Stimulated activated CD4-positive, alpha-beta T cell treated with anti-CD3 and anti-CD28 coated beads, Interleukin-2, amount 100 ng/mL, for 48 hours (primary cell): ENCODE measurements around the gene THADA.
"Not testable (repeated sequence)": the region's sequence is repeated elsewhere in the genome, so short reads cannot be mapped to it uniquely, and the experiment has no call there.

Experiments used
- DNase-seq, 2 donors: peaks; one replicate each; pipeline ENCODE4 v3.0.0-alpha.2; 2020

The THADA gene

DNA sequence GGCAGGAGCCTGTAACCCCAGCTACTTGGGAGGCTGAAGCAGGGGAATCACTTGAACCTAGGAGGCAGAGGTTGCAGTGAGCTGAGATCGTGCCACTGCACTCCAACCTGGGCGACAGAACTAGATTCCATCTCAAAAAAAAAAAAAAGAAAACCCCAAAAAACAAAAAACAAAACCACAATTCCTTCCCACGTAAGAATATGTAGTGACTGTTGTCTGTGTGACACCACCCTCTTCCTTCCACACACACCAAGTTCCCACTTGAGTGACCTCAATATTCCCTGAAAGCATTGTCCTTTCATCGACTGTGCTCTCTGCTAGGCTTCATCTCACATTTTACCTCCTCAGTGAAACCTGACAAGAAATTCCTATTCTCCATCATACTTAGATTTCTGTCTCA is 8.8 kb upstream of the THADA start:
- no peak for DNase-seq

GRCh38 chr2:43600596-43600995 is 4.8 kb upstream of the THADA start:
- not testable (repeated sequence) for DNase-seq

- DNase-seq = no peak
These were observed 963 bp downstream of the THADA start for GRCh38 chr2:43594875-43595274.

DNA sequence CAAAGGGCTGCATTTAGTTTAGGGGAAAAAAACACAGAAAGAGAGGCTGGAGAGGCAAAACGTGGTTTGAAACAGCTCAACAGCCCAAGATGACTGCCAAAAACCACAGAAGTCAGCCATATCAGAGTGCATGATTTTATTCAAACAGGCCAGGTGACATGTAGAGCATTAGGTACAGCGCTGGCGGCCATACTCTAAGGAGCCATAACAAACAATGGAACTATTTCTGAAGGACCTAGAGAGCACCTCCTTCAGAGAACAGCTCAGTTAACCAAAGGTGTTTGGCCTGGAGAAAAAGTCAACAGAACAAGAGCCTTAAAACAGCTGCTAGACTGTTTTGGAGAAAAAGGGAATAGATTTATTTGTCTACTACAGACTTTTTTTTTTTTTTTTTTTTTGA is 2.6 kb downstream of the THADA start:
- DNase-seq = no peak

- no peak for DNase-seq
These were observed 3.4 kb downstream of the THADA start for GRCh38 chr2:43592443-43592842.

- no peak for DNase-seq
These were observed 10.1 kb downstream of the THADA start for GRCh38 chr2:43585708-43586107.

GRCh38 chr2:43579275-43579981 is 16.4 kb downstream of the THADA start:
- DNase-seq = no peak

DNA sequence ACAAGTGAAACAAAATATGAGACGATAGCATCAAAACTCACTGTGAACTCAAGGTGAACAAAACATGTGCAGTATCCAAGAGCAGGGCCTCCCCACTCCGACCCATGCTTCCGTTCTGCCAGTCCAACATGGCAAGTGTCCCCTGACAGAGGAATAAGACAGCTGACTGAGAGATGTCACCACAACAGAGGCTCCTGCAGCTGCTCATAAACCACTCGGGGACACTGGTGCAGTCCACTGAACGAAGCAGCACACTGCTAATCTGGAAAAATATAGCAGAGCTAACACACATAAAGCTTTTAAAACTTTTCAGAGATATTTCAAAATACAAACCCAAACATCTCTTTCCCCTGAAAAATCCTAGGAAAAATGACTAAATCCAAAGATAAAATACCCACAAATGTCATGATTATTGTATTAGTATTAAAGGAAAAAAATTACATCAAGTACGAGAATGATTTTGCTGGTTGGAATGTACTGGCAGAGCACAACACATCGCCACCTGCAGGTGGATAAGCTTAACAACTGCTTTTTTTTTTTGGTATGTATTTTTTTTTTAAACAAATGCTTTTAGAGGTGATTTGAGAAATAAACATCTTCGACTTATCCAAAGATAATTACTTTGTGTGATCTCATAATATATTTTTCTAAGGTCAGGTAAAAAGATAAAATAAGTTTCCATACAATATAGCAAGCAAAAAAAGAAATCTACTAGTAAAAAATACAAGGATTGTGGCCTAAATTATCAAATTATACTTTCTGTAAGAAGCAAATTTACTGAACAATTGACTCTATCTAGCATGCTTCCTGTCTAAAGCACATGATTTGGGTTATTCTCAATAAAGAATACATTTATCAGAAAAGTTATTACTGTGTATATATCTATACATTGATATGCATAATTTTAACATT is 18.6 kb downstream of the THADA start:
- no peak for DNase-seq

DNA sequence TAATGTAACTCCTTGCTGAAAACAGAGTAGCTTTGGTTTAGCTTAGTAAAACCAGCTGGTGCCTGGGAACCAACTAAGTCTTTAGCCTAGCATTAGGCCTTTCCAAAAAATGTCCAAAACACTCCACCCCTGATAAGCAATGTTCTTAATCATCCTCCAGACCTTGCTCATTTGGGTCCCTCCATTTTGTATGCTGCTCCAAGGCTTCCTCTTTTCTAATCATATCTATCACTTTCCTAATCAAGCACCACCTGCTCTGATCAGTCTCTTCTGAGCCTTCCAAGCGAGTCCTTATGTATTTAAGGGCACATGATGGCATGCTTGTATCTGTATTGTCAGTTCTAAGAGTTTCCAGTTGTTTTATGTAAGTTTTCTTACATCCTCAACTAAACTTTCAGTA is 23.6 kb downstream of the THADA start:
- DNase-seq = no peak

- DNase-seq = no peak
These were observed 25.9 kb downstream of the THADA start for GRCh38 chr2:43569921-43570320.

DNA sequence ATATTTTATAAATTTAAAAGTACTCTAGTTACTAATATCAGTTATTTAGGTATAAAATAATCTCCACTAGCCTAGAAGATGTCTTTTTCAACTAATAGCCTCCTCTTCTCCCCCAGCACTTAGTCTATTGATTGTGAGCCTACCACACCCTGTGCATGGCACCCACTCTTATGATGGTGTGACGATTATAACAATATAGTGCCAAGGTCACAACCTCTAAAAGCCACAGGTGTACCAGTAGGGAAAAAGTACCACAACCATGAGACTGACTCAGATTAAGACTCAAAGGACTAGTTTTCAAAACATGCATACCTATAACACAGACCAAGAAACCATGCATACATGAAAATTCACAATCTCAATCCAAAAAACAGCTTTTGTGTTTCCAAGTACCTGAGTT is 27.6 kb downstream of the THADA start:
- DNase-seq = no peak

DNA sequence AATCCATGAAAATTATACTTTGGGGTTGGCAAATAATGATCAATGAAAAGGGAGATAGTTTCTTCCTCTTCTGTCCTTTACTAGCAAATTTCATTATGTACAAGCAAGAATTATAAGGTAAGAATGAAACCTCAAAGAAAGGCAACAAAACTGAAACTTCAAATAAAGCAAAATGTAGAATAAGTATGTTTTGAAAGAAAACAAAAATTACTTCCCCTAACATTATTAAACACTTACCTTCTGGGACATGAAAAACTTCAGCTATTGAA is 29.4 kb downstream of the THADA start:
- no peak for DNase-seq

DNA sequence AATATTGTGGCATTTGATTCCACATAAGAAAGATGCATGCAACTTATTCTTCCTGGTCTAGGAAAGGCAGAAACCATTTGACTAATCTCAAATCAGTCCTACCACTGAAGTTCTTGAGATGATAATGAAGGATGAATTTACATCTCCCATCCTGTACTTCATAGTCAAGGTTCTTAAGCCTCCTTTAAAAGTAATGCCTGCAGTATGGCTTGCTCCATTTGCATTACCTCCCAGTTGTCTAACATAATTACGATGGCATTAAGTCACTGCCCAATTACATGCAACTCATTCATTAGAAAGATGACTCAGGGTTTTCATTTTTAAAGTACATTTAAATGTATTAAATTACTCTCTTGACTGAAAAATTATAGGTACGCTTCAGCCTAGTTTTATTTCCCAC is 32.2 kb downstream of the THADA start:
- DNase-seq = no peak

- no peak for DNase-seq
These were observed 35.6 kb downstream of the THADA start for GRCh38 chr2:43560231-43560547.

- DNase-seq = no peak
These were observed 36.2 kb downstream of the THADA start for GRCh38 chr2:43559391-43560230.

- no peak for DNase-seq
These were observed 38.6 kb downstream of the THADA start for GRCh38 chr2:43557196-43557595.

DNA sequence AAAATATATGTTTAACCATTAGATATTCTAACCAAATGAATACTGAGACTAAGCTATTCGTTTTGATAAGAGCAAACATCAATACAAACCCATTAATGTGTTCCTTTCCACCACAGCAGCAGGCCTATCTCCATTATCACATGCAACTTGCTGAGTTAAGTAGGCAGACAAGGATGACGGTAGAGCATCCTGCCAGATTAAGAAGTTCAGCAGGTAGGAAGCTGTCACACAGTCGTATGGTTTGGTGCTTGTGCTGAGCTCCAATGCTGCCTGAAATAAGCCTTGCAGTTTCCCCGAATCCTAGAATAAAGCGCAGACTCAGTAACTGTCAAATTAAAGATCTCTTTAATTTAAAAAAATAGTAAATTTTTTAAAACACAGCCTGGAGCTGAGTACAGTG is 39.6 kb downstream of the THADA start:
- DNase-seq = no peak

DNA sequence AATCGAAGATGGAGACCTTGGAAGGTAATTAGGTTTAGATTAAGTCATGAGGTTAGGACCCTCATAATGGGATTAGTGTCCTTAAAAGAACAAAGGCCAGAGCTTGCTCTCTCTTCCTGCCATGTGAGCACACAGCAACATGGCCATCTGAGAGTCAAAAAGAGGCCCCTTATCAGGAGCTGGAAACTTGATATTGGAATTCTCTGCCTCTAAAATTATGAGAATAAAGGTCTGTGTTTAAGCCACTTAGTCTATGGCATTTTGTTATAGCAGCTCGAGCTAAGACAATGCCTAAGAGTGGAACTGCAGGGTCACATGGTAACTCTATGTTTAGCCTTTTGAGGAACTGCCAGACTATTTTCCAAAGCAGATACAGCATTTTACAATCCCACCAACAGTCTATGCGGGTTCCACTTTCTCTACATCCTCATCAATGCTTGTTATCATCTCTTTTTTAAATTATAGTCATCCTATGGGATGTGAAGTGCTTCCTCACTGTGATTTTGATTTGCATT is 42.4 kb downstream of the THADA start:
- no peak for DNase-seq

GRCh38 chr2:43551990-43552389 is 43.8 kb downstream of the THADA start:
- DNase-seq = no peak

DNA sequence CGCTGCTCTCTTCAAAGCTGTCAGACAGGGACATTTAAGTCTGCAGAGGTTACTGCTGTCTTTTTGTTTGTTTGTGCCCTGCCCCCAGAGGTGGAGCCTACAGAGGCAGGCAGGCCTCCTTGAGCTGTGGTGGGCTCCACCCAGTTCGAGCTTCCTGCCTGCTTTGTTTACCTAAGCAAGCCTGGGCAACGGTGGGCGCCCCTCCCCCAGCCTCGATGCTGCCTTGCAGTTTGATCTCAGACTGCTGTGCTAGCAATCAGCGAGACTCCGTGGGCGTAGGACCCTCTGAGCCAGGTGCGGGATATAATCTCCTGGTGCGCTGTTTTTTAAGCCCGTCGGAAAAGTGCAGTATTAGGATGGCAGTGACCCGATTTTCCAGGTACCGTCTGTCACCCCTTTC is 47.5 kb downstream of the THADA start:
- DNase-seq = not testable (repeated sequence)

GRCh38 chr2:43542285-43542933 is 53.4 kb downstream of the THADA start:
- no peak for DNase-seq

- no peak for DNase-seq
These were observed 54.7 kb downstream of the THADA start for GRCh38 chr2:43541165-43541564.
